Right lobe of liver (tissue), 6 donors: Measurements from ENCODE around the gene EFNA3. TPM values are rescaled to one million over a fixed set of nuclear protein-coding genes. Genes with fewer than 3 reads are reported as not detected.
A peak's percentile ranks its signal among the peaks of the same experiment; 100 is the strongest.

Source experiments
- ATAC-seq, 4 donors: fragments of 200-7000 bp; cut with Tn5 transposase; one replicate each; pipeline ENCODE4 v1.9.1; 2020; ENCODE audit warnings: mild to moderate bottlenecking in 4 of 4, moderate library complexity in 4 of 4
- DNase-seq, 3 donors: peaks; one replicate each; pipeline ENCODE4 v3.0.0-alpha.2; 2020
- H3K27ac ChIP-seq, 3 donors: fragments of 200-600 bp; one replicate each; pipeline ENCODE4 v1.8.0; 2022
- H3K27me3 ChIP-seq, 2 donors: fragments of 200-600 bp; one replicate each; pipeline ENCODE4 v1.8.0; 2022
- H3K36me3 ChIP-seq, 4 donors: fragments of 200-600 bp; sonication (generic) in 1 of 4; one replicate each; pipeline versions ENCODE4 v1.5.1 to v1.8.0; 2017 to 2022; ENCODE audit warnings: control low read depth in 1 of 4
- H3K4me1 ChIP-seq, 4 donors: fragments of 200-600 bp; sonication (generic) in 1 of 4; one replicate each; pipeline versions ENCODE4 v1.5.1 to v1.8.0; 2017 to 2022; ENCODE audit warnings: control low read depth in 1 of 4
- H3K4me3 ChIP-seq, 3 donors: fragments of 200-600 bp; one replicate each; pipeline ENCODE4 v1.8.0; 2022
- H3K9me3 ChIP-seq, 4 donors: fragments of 200-600 bp; sonication (generic) in 1 of 4; one replicate each; pipeline versions ENCODE4 v1.5.1 to v1.8.0; 2017 to 2022; ENCODE audit warnings: control low read depth in 1 of 4
- CTCF ChIP-seq, 4 donors: fragments of 200-600 bp in 3 of 4; fragments of 450-650 bp in 1 of 4; IDR thresholded peaks; one replicate each; pipeline versions ENCODE4 v1.5.1 to v1.8.0; 2016 to 2022; ENCODE audit warnings: antibody characterized with exemption in 4 of 4, mild to moderate bottlenecking in 2 of 4
- POLR2A ChIP-seq: fragments of 450-650 bp; IDR thresholded peaks from one replicate; pipeline ENCODE4 v1.6.1; 2017; ENCODE audit warnings: antibody characterized with exemption, mild to moderate bottlenecking
- WGBS: methylation state at CpG from one replicate; pipeline ENCODE4 v1.1.6; 2018; ENCODE audit warnings: low coverage, low lambda C conversion rate; ENCODE audit not compliant: insufficient coverage; ENCODE audit errors: missing lambda C conversion rate; 5-methylcytosine and 5-hydroxymethylcytosine counted together
- intact Hi-C, 2 donors: fragments of 100-400 bp; cut with DNase I; formaldehyde crosslinking; loops; one replicate each; pipeline versions ENCODE4 v1.11.2 to v1.14.1; 2022
- total RNA-seq, 6 experiments: library from RNA; depleted of rRNA in 2 of 6; stranded (reverse); fragments of >200 nt in 2 of 6; fragmentation: NEBNext Ultra II Directional in 3 of 6; extraction: Animal tissue kit (Norgen Biotek cat#: 25700) in 3 of 6; gene quantifications; one replicate each; pipeline versions ENCODE4 v1.1.0 to v1.2.4, GENCODE V29; 2016 to 2023
- donor health status: DM: no; HTN: yes; CAD: no.
- donor health status: DM: no; HTN: no; CAD: no.
- donor health status: DM: no; HTN: no; CAD: no.
- donor health status: DM: no; HTN: yes; CAD: no.
- donor health status: DM: no; HTN: yes; CAD: no.

Gene EFNA3
- total RNA-seq, 6 experiments from 2014 or later, result 0.26 to 4.0 (median 2.5) TPM

- TF ChIP-seq POLR2A (no peak), CTCF (IDR thresholded peaks at IDR 0.05) (no peak)
- WGBS, result 79% methylated on average over 7 of the region's 7 CpGs
- DNase-seq (no peak), ATAC-seq (no peak)
- H3K4me1 ChIP-seq, result peaks cover 0 to 34% (median 17%) of the 10 kb centered on the region in 4 donors
- H3K36me3 ChIP-seq, result no peaks in the 10 kb centered on the region
- H3K4me3 ChIP-seq, result no peak overlapping the region
- H3K27me3 ChIP-seq, result no peaks in the 10 kb centered on the region
- intact Hi-C loops, result no loop called here
- H3K9me3 ChIP-seq, result no peaks in the 10 kb centered on the region
- H3K27ac ChIP-seq, result no peak overlapping the region
These were observed 20.7 kb downstream of the EFNA3 start for GRCh38 chr1:155099331-155099730.

GRCh38 chr1:155103325-155103724, 24.7 kb downstream of the EFNA3 start:
- Histone ChIP-seq H3K27ac (peak overlapping the region; percentile 97 to 100 (median 99)), H3K27me3 (no peaks in the 10 kb centered on the region), H3K4me1 (peaks cover 0 to 60% (median 29%) of the 10 kb centered on the region in 4 donors), H3K9me3 (no peaks in the 10 kb centered on the region), H3K36me3 (no peaks in the 10 kb centered on the region), H3K4me3 (no peak overlapping the region)
- WGBS, result 25% methylated on average over 9 of the region's 9 CpGs
- intact Hi-C loops, result no loop called here
- no peak for TF ChIP-seq POLR2A
- TF ChIP-seq CTCF (IDR thresholded peaks at IDR 0.05), result no peak
- DNase-seq (peak in 1 of 3 donors; percentile 40), ATAC-seq (peak in 3 of 4 donors; percentile 4 to 8 (median 7))

GRCh38 chr1:155104605-155105534, 26.2 kb downstream of the EFNA3 start:
- ATAC-seq, result peak in 3 of 4 donors; percentile 0 to 4 (median 3)

GRCh38 chr1:155105604-155106011, 27.0 kb downstream of the EFNA3 start:
- ATAC-seq (peak; percentile 47 to 75 (median 66)), DNase-seq (peak; percentile 82 to 95 (median 90))
- Histone ChIP-seq H3K27me3 (no peaks in the 10 kb centered on the region), H3K9me3 (no peaks in the 10 kb centered on the region), H3K4me3 (no peak overlapping the region), H3K4me1 (peaks cover 0 to 61% (median 29%) of the 10 kb centered on the region in 4 donors), H3K27ac (peak overlapping the region; percentile 97 to 100 (median 99)), H3K36me3 (no peaks in the 10 kb centered on the region)
- TF ChIP-seq POLR2A, result peak; percentile 60
- TF ChIP-seq CTCF (IDR thresholded peaks at IDR 0.05), result no peak
- intact Hi-C loops, result loop anchor here in 1 of 2 donors (2.0 kb wide), 1 partner anchor 21 kb away; the partner anchor contains the start of gene EFNA1
- 24% methylated on average over 7 of the region's 7 CpGs for WGBS

More at GRCh38 chr1:155104605-155105534, 26.2 kb downstream of the EFNA3 start:
- Histone ChIP-seq H3K36me3 (no peaks in the 10 kb centered on the region), H3K27me3 (no peaks in the 10 kb centered on the region), H3K27ac (peak overlapping the region; percentile 97 to 100 (median 99)), H3K9me3 (no peaks in the 10 kb centered on the region), H3K4me3 (no peak overlapping the region), H3K4me1 (peaks cover 0 to 61% (median 29%) of the 10 kb centered on the region in 4 donors)
- intact Hi-C loops, result loop anchor here in 1 of 2 donors (2.0 kb wide), 1 partner anchor 22 kb away; the partner anchor contains the start of gene EFNA1
- no peak for TF ChIP-seq CTCF (IDR thresholded peaks at IDR 0.05)
- 28% methylated on average over 7 of the region's 7 CpGs for WGBS
- DNase-seq, result no peak
